GM23338 (cell line): ENCODE data around the gene USP2. TPM values are rescaled to one million over a fixed set of nuclear protein-coding genes. Genes with fewer than 3 reads are reported as not detected.

ENCODE experiments used
- ATAC-seq: fragments of 200-7000 bp; cut with Tn5 transposase; 3 replicates; pipeline ENCODE4 v1.9.1; 2020
- DNase-seq: peaks from one replicate; pipeline ENCODE4 v3.0.0-alpha.2; 2015; ENCODE audit warnings: low spot score
- H2AFZ ChIP-seq: fragments of 200-600 bp; sonication (generic); 2 replicates; pipeline ENCODE4 v1.8.0; 2016; ENCODE audit warnings: antibody characterized with exemption, mild to moderate bottlenecking, moderate library complexity
- H3F3A ChIP-seq: fragments of 200-600 bp; sonication (generic); replicated peaks from 2 replicates; pipeline ENCODE4 v1.8.0; 2017; ENCODE audit warnings: antibody characterized with exemption, mixed run types, low read depth
- H3K27ac ChIP-seq: fragments of 200-600 bp; sonication (generic); 2 replicates; pipeline ENCODE4 v1.6.1; 2016; ENCODE audit warnings: low read depth
- H3K27me3 ChIP-seq: fragments of 200-600 bp; sonication (generic); 2 replicates; pipeline ENCODE4 v1.8.0; 2016; ENCODE audit warnings: mild to moderate bottlenecking, mixed run types, moderate library complexity; ENCODE audit not compliant: insufficient read depth
- H3K36me3 ChIP-seq: fragments of 200-600 bp; sonication (generic); 2 replicates; pipeline ENCODE4 v1.8.0; 2016; ENCODE audit warnings: mild to moderate bottlenecking; ENCODE audit not compliant: insufficient read depth
- H3K4me1 ChIP-seq: fragments of 200-600 bp; sonication (generic); 2 replicates; pipeline ENCODE4 v1.8.0; 2016; ENCODE audit warnings: mild to moderate bottlenecking, moderate library complexity; ENCODE audit not compliant: insufficient read depth
- H3K4me2 ChIP-seq: fragments of 200-600 bp; sonication (generic); 2 replicates; pipeline ENCODE4 v1.7.1; 2017; ENCODE audit warnings: mixed run types
- H3K4me3 ChIP-seq: fragments of 200-600 bp; sonication (generic); 2 replicates; pipeline ENCODE4 v1.6.1; 2016; ENCODE audit warnings: mixed run types
- H3K79me2 ChIP-seq: fragments of 200-600 bp; sonication (generic); replicated peaks from 2 replicates; pipeline ENCODE4 v1.8.0; 2017; ENCODE audit warnings: mild to moderate bottlenecking; ENCODE audit not compliant: insufficient read depth
- H3K9me2 ChIP-seq: fragments of 200-600 bp; sonication (generic); 2 replicates; pipeline ENCODE4 v1.8.0; 2017; ENCODE audit not compliant: insufficient read depth
- H4K20me1 ChIP-seq: fragments of 200-600 bp; sonication (generic); replicated peaks from 2 replicates; pipeline ENCODE4 v1.8.0; 2017; ENCODE audit warnings: mild to moderate bottlenecking; ENCODE audit not compliant: insufficient read depth
- H3K27ac Mint-ChIP-seq: 2 replicates; pipeline ENCODE4 v1.8.0; 2020; ENCODE audit warnings: inconsistent platforms, mild to moderate bottlenecking, moderate library complexity, mixed read lengths
- H3K27me3 Mint-ChIP-seq: 3 replicates; pipeline ENCODE4 v1.8.0; 2022; ENCODE audit warnings: low read depth, mild to moderate bottlenecking, moderate library complexity, mixed read lengths, inconsistent platforms; ENCODE audit not compliant: insufficient read depth, poor library complexity
- H3K36me3 Mint-ChIP-seq: 3 replicates; pipeline ENCODE4 v1.8.0; 2021; ENCODE audit warnings: low read depth, mild to moderate bottlenecking, inconsistent platforms, moderate library complexity, mixed read lengths
- H3K4me1 Mint-ChIP-seq: 3 replicates; pipeline ENCODE4 v1.8.0; 2020; ENCODE audit warnings: mild to moderate bottlenecking, inconsistent platforms, mixed read lengths
- H3K4me3 Mint-ChIP-seq: 3 replicates; pipeline ENCODE4 v1.8.0; 2021; ENCODE audit warnings: moderate library complexity, mild to moderate bottlenecking, inconsistent platforms, mixed read lengths
- H3K9me3 Mint-ChIP-seq: 3 replicates; pipeline ENCODE4 v1.8.0; 2020; ENCODE audit warnings: moderate library complexity, mild to moderate bottlenecking, inconsistent platforms, mixed read lengths
- CREB1 ChIP-seq: fragments of 250-450 bp; sonication (Bioruptor Pico); IDR thresholded peaks from 2 replicates; pipeline ENCODE4 v1.5.0; 2020; ENCODE audit warnings: low read depth, mild to moderate bottlenecking, moderate library complexity
- EZH2 ChIP-seq: fragments of 200-600 bp; sonication (generic); IDR thresholded peaks from one replicate; pipeline ENCODE4 v1.8.0; 2017; ENCODE audit warnings: antibody characterized with exemption, mild to moderate bottlenecking, low read depth; ENCODE audit not compliant: unreplicated experiment
- EZH2phosphoT487 ChIP-seq: fragments of 200-600 bp; sonication (generic); IDR thresholded peaks from one replicate; pipeline ENCODE4 v1.8.1; 2018; ENCODE audit warnings: antibody characterized with exemption; ENCODE audit not compliant: unreplicated experiment
- JUNB ChIP-seq: IDR thresholded peaks from one replicate; pipeline ENCODE4 v1.6.1; 2016; ENCODE audit warnings: antibody characterized with exemption; ENCODE audit not compliant: unreplicated experiment
- NANOG ChIP-seq: IDR thresholded peaks from 2 replicates; pipeline ENCODE4 v1.6.1; 2016; ENCODE audit warnings: antibody characterized with exemption, borderline replicate concordance
- POLR2AphosphoS5 ChIP-seq: IDR thresholded peaks from 2 replicates; pipeline ENCODE4 v1.6.1; 2016; ENCODE audit warnings: antibody characterized with exemption, low read depth
- REST ChIP-seq: IDR thresholded peaks from one replicate; pipeline ENCODE4 v1.6.1; 2018; ENCODE audit warnings: antibody characterized with exemption; ENCODE audit not compliant: unreplicated experiment
- STAT1 ChIP-seq: IDR thresholded peaks from one replicate; pipeline ENCODE4 v1.6.1; 2016; ENCODE audit warnings: antibody characterized with exemption; ENCODE audit not compliant: unreplicated experiment
- ZNF114 ChIP-seq: fragments of 250-450 bp; sonication (Bioruptor Pico); IDR thresholded peaks from 2 replicates; pipeline ENCODE4 v1.5.0; 2020; ENCODE audit warnings: mild to moderate bottlenecking, moderate library complexity
- ZNF331 ChIP-seq: fragments of 250-450 bp; sonication (Bioruptor Pico); IDR thresholded peaks from 2 replicates; pipeline ENCODE4 v1.5.0; 2020; ENCODE audit warnings: low read depth, mild to moderate bottlenecking, moderate library complexity
- ZNF462 ChIP-seq: fragments of 250-450 bp; sonication (Bioruptor Pico); IDR thresholded peaks from 2 replicates; pipeline ENCODE4 v1.5.0; 2020; ENCODE audit warnings: mild to moderate bottlenecking, moderate library complexity
- polyA plus RNA-seq: library from polyadenylated mRNA; unstranded; fragments of >200 nt; fragmentation: Nextera tagmentation; extraction: Ambion mirVana; gene quantifications from 2 replicates; pipeline ENCODE4 v1.2.1, GENCODE V29; 2016
- total RNA-seq: library from RNA; depleted of rRNA; stranded (reverse); fragments of >200 nt; shearing (Covaris generic); gene quantifications from 2 replicates; pipeline ENCODE4 v1.2.3, GENCODE V29; 2014
- TF ChIP-seq, protein P1 (sequence below): IDR thresholded peaks from 2 replicates; pipeline ENCODE4 v1.6.1; 2016; ENCODE audit warnings: antibody characterized with exemption
- TF ChIP-seq, protein P2 (sequence below), 2 experiments: fragments of 200-600 bp in 1 of 2; sonication (generic) in 1 of 2; conservative IDR thresholded peaks; 2 replicates each; pipeline versions ENCODE4 v1.5.1 to v1.6.1; 2016 to 2017; ENCODE audit warnings: antibody characterized with exemption in 2 of 2, low read depth in 2 of 2, mild to moderate bottlenecking in 2 of 2, moderate library complexity in 1 of 2

Gene USP2
- total and polyA plus RNA-seq, 2 experiments from 2014 or later: 4.9 to 5.0 TPM

GRCh38 chr11:119406005-119406404, 24.5 kb upstream of the USP2 start:
- Mint-ChIP-seq H3K27ac (no peak overlapping the region), H3K27me3 (peaks cover 4% of the 10 kb centered on the region), H3K9me3 (no peaks in the 10 kb centered on the region; the same call in 2 of the 3 replicates), H3K4me1 (no peaks in the 10 kb centered on the region), H3K36me3 (no peaks in the 10 kb centered on the region), H3K4me3 (no peak overlapping the region)
- Histone ChIP-seq H3K79me2 (no peaks in the 10 kb centered on the region), H4K20me1 (no peaks in the 10 kb centered on the region; the same call in 1 of the 2 replicates), H3K4me3 (no peak overlapping the region), H2AFZ (no peak overlapping the region), H3F3A (no peaks in the 10 kb centered on the region), H3K4me1 (no peaks in the 10 kb centered on the region; the same call in 1 of the 2 replicates), H3K36me3 (no peaks in the 10 kb centered on the region), H3K27ac (no peak overlapping the region), H3K9me2 (no peaks in the 10 kb centered on the region), H3K27me3 (no peaks in the 10 kb centered on the region), H3K4me2 (no peak overlapping the region)
- TF ChIP-seq REST (no peak), CREB1 (CRISPR knock-in tag) (no peak), NANOG (no peak), EZH2 (no peak), ZNF331 (CRISPR knock-in tag) (no peak), EZH2phosphoT487 (no peak), ZNF114 (CRISPR knock-in tag) (no peak), JUNB (no peak), ZNF462 (no peak), STAT1 (no peak), POLR2AphosphoS5 (no peak)
- TF ChIP-seq, protein P1, sequence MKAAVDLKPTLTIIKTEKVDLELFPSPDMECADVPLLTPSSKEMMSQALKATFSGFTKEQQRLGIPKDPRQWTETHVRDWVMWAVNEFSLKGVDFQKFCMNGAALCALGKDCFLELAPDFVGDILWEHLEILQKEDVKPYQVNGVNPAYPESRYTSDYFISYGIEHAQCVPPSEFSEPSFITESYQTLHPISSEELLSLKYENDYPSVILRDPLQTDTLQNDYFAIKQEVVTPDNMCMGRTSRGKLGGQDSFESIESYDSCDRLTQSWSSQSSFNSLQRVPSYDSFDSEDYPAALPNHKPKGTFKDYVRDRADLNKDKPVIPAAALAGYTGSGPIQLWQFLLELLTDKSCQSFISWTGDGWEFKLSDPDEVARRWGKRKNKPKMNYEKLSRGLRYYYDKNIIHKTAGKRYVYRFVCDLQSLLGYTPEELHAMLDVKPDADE: no peak
- TF ChIP-seq, protein P2, sequence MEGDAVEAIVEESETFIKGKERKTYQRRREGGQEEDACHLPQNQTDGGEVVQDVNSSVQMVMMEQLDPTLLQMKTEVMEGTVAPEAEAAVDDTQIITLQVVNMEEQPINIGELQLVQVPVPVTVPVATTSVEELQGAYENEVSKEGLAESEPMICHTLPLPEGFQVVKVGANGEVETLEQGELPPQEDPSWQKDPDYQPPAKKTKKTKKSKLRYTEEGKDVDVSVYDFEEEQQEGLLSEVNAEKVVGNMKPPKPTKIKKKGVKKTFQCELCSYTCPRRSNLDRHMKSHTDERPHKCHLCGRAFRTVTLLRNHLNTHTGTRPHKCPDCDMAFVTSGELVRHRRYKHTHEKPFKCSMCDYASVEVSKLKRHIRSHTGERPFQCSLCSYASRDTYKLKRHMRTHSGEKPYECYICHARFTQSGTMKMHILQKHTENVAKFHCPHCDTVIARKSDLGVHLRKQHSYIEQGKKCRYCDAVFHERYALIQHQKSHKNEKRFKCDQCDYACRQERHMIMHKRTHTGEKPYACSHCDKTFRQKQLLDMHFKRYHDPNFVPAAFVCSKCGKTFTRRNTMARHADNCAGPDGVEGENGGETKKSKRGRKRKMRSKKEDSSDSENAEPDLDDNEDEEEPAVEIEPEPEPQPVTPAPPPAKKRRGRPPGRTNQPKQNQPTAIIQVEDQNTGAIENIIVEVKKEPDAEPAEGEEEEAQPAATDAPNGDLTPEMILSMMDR (conservative IDR thresholded peaks at IDR 0.05; ENCODE audit: low read depth in 2 of 2): no peak
- DNase-seq: no peak
- ATAC-seq: no peak
